NCI-H748 (cell line): ENCODE data around the gene MROH2A.
"Not testable (repeated sequence)": the region's sequence is repeated elsewhere in the genome, so short reads cannot be mapped to it uniquely, and the experiment has no call there.

Source experiments
- DNase-seq: peaks from one replicate; lab custom pipeline; 2025; ENCODE audit not compliant: unreplicated experiment; lab: John Stamatoyannopoulos, UW

MROH2A gene

GRCh38 chr2:233853353-233853752 lies 75.2 kb downstream of the MROH2A start:
- no peak for DNase-seq

GRCh38 chr2:233853883-233854240 lies 75.7 kb downstream of the MROH2A start:
- peak; percentile 28 for DNase-seq

GRCh38 chr2:233854241-233854981 lies 76.3 kb downstream of the MROH2A start, which contains the start of gene HJURP:
Gene HJURP (minus strand): TSS chr2:233854535. CDS start chr2:233854500, 35 bp downstream.
- peak; percentile 99 for DNase-seq

- DNase-seq = peak; percentile 15
These were observed 77.2 kb downstream of the MROH2A start for GRCh38 chr2:233855345-233855744.

DNA sequence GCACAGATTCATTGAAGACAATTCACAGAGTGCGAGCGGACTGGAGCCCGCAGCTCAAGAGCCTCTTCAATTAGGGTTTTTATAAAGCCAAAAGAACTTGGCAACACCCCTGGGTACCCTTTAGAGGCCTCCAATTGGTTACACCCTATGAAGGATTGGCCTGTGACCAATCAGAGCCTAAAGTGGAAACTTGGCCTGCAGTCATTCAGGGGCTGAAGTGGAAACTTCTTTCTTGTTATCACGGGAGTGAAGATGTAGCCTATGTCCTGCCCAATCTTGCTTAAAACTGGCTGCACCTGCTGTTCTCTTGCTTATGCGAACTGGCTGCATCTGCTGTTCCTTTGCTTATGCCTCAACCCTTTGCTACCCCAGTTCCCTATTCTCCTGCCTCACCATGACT lies 78.1 kb downstream of the MROH2A start:
- DNase-seq = peak; percentile 19

DNA sequence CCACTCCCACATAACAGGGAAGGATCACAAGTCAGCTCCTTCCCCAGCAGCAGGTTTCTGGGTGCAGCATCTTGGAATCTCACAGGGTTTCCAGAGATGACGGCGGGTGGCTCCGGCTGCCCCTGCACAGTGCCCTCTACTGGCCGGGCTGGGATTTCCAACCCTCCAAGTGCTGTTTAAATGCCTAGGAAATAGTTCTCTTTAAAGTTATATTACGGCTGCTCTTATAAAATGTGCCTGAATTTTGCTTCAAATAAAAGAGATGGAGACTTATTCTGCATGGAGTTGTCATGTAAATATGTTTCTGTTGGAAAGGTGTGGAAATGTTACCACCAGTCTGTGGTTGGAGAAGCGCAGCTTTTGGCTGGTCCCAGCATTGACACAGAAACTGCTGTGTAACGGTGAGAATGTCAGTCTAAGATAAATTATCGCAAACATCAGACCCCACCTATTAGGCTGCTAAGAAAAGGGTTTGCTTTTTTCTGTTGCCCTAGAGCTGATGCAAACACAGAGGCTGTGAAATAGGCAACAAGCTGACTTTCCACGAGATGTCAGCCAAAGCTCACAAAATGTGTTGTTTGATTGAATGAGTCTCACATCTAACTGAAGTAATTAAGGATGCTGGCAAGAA lies 79.5 kb downstream of the MROH2A start:
- DNase-seq = peak; percentile 83

DNA sequence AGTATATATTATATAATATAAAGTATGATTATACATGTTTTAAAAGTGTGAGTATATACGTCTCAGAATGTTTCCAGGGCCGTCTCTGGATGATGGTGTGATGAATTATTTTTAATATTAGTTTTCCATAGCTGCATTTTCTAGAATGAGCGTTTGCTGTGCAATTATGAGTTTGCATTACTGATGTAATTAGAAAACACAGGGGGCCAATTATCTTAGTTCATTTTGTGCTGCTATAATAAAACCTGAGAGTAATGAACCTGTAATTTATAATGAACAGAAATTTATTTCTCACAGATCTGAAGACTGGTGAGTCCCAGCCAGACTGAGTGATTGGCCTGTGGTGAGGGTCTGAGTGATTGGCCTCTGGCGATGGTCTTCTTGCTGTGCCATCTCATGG lies 80.2 kb downstream of the MROH2A start:
- DNase-seq = no peak

DNA sequence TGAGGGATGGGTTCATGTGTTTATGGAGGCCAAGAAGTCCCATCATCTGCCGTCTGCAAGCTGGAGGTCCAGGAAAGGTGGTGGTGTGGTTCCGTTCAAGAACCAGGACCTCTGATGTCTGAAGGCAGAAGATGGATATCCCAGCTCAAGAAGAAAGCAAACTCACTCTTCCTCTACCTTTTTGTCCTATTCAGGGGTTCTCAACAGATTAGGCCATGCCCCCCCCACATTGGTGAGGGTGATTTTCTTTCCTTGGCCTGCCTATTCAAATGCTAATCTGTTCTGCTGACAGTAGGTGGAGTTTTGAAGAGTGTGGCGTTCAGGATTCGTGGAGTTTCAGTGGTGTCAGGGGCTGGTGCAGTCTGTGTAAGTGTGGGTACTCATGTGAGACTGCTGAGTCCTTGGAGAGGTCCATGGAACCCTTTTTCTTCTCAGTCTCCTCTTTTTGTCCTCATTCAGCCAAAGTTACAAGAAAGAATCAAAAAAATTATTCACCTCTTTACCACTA lies 84.2 kb downstream of the MROH2A start:
- DNase-seq = no peak

DNA sequence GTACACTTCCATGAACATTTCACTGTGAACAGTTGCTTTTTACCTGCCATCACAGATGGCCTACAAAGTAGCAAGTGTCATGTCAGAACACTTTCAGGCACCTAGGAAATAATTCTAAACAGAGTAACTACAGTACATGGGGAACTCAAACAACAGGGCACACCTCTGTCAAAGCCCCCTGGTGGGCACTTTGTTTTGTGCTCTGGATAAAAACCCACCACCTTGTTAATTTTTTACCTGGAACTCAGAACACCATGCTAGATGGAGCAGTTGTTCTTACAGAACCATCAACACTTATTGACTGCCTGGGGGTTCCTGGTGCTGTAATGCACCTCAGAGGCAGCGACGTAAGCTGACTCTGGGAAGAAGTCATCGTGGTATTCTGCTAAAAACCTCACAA lies 87.7 kb downstream of the MROH2A start:
- peak; percentile 37 for DNase-seq

GRCh38 chr2:233866479-233866878 lies 88.3 kb downstream of the MROH2A start:
- no peak for DNase-seq

DNA sequence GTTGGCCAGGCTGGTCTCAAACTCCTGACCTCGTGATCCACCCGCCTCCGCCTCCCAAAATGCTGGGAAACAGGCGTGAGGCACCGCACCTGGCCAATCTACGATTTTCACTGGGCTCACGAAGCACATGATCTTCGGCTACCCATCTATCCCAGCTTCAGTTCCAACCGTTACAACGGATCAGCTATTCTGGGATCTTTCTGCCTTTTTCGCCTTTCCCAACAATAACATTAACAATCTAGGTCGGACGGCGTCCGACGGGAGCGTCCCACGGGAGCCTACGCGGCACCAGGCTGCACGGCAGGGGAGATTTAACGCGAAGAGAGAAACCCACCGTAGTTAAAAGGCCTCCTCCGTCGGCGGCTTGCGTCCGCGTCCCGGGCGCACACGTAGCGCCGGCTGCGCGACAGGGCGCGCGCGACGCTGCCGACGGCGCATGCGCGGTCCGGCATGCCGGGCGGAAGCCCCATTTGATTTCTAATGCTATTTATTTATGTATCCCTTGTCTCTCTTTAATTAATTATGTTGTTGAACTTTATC lies 89.9 kb downstream of the MROH2A start, which contains the start of gene MSL3B:
MSL3B (minus strand) TSS at position 394 of the 540 bp plus-strand sequence.
- peak; percentile 84 for DNase-seq

- DNase-seq = no peak
These were observed 93.3 kb downstream of the MROH2A start for GRCh38 chr2:233871432-233871831.

DNA sequence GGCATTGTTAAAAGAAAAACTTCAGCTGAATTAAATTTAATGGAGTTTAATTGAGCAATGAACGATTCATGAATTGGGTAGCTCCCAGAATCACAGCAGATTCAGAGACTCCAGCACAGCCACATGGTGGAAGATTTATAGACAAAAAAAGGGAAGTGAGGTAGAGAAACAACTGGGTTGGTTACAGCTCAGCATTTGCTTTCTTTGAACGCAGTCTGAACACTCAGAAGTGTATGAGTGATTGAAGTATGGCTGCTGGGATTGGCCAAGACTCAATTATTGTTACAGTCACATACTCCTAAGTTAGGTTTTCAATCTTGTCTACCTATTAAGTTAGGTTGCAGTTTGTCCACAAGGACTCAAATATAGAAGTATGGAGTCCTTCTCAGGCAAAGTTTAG lies 94.0 kb downstream of the MROH2A start:
- DNase-seq = not testable (repeated sequence)

DNA sequence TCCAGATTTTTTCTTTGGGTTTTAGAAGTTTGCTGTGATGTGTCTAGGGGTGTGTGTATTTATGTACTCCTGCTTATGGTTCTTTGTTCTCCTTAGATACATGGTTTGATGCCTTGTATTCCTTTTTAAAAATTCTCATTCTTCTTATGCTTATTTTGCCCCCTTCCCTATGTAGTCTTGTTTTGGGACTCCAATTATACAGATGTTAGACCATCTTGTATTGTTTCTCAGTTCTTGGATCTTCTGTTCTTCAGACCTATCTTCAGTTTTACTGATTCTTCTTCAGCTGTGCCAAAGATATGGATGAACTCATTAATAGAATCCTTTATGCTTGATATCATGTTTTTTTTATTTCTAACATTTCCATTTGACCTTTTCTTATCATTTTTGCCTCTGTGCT lies 104.2 kb downstream of the MROH2A start:
- DNase-seq = peak; percentile 3
